Measurements from ENCODE around the gene AP2B1. TPM values are rescaled to one million over a fixed set of nuclear protein-coding genes. Genes with fewer than 3 reads are reported as not detected.

AP2B1 gene
- total and polyA plus RNA-seq, 2 experiments from 2014 or later, result 54.7 to 90.9 TPM

- Histone ChIP-seq H3K27ac (peak overlapping the region; percentile 3), H3K27me3 (no peaks in the 10 kb centered on the region), H3K4me3 (no peak overlapping the region), H3K9me3 (ENCODE audit: low read depth) (no peaks in the 10 kb centered on the region), H3K4me1 (ENCODE audit: low read depth) (peaks cover 45% of the 10 kb centered on the region), H3K36me3 (peaks cover 4% of the 10 kb centered on the region)
- DNase-seq (ENCODE audit: low read depth in 1 of 2, low spot score in 1 of 2), result no peak
- no peak for TF ChIP-seq CTCF (IDR thresholded peaks at IDR 0.05; ENCODE audit: low read depth, low read length)
Observed at GRCh38 chr17:35717475-35717874, 130.4 kb downstream of the AP2B1 start.

GRCh38 chr17:35723735-35724134, 136.6 kb downstream of the AP2B1 start:
- no peaks in the 10 kb centered on the region for H3K9me3 ChIP-seq (ENCODE audit: low read depth)
- H3K4me3 ChIP-seq, result no peak overlapping the region
- H3K4me1 ChIP-seq (ENCODE audit: low read depth), result peaks cover 51% of the 10 kb centered on the region
- no peak for TF ChIP-seq CTCF (IDR thresholded peaks at IDR 0.05; ENCODE audit: low read depth, low read length)
- DNase-seq (ENCODE audit: low read depth in 1 of 2, low spot score in 1 of 2), result no peak
- peak overlapping the region; percentile 94 for H3K27ac ChIP-seq
- H3K27me3 ChIP-seq, result no peaks in the 10 kb centered on the region
- peaks cover 4% of the 10 kb centered on the region for H3K36me3 ChIP-seq

GRCh38 chr17:35725058-35725457, 137.9 kb downstream of the AP2B1 start:
- no peak overlapping the region for H3K4me3 ChIP-seq
- no peak for TF ChIP-seq CTCF (IDR thresholded peaks at IDR 0.05; ENCODE audit: low read depth, low read length)
- no peaks in the 10 kb centered on the region for H3K9me3 ChIP-seq (ENCODE audit: low read depth)
- H3K4me1 ChIP-seq (ENCODE audit: low read depth), result peaks cover 62% of the 10 kb centered on the region
- H3K27ac ChIP-seq, result peak overlapping the region; percentile 94
- H3K27me3 ChIP-seq, result no peaks in the 10 kb centered on the region
- peaks cover under 1% of the 10 kb centered on the region for H3K36me3 ChIP-seq
- DNase-seq (ENCODE audit: low read depth in 1 of 2, low spot score in 1 of 2), result no peak

- Histone ChIP-seq H3K27me3 (no peaks in the 10 kb centered on the region), H3K4me1 (ENCODE audit: low read depth) (peaks cover 62% of the 10 kb centered on the region), H3K9me3 (ENCODE audit: low read depth) (no peaks in the 10 kb centered on the region), H3K4me3 (no peak overlapping the region), H3K36me3 (no peaks in the 10 kb centered on the region), H3K27ac (peak overlapping the region; percentile 94)
- TF ChIP-seq CTCF (IDR thresholded peaks at IDR 0.05; ENCODE audit: low read depth, low read length), result no peak
- peak in 1 of 2 donors; percentile 32 for DNase-seq (ENCODE audit: low read depth in 1 of 2, low spot score in 1 of 2)
Observed at GRCh38 chr17:35725802-35726126, 138.6 kb downstream of the AP2B1 start.

- Histone ChIP-seq H3K4me1 (ENCODE audit: low read depth) (peaks cover 67% of the 10 kb centered on the region), H3K9me3 (ENCODE audit: low read depth) (no peaks in the 10 kb centered on the region), H3K27ac (peak overlapping the region; percentile 94), H3K36me3 (no peaks in the 10 kb centered on the region), H3K4me3 (no peak overlapping the region), H3K27me3 (no peaks in the 10 kb centered on the region)
- DNase-seq (ENCODE audit: low read depth in 1 of 2, low spot score in 1 of 2), result peak; percentile 89 to 95
- no peak for TF ChIP-seq CTCF (IDR thresholded peaks at IDR 0.05; ENCODE audit: low read depth, low read length)
Observed at GRCh38 chr17:35726127-35726952, 139.2 kb downstream of the AP2B1 start.
